SW 1271 (cell line): ENCODE results near the gene TBC1D17.

Experiments used
- DNase-seq, 2 experiments: peaks; one replicate each; lab custom pipeline; 2025; lab: John Stamatoyannopoulos, UW

The TBC1D17 gene

DNA sequence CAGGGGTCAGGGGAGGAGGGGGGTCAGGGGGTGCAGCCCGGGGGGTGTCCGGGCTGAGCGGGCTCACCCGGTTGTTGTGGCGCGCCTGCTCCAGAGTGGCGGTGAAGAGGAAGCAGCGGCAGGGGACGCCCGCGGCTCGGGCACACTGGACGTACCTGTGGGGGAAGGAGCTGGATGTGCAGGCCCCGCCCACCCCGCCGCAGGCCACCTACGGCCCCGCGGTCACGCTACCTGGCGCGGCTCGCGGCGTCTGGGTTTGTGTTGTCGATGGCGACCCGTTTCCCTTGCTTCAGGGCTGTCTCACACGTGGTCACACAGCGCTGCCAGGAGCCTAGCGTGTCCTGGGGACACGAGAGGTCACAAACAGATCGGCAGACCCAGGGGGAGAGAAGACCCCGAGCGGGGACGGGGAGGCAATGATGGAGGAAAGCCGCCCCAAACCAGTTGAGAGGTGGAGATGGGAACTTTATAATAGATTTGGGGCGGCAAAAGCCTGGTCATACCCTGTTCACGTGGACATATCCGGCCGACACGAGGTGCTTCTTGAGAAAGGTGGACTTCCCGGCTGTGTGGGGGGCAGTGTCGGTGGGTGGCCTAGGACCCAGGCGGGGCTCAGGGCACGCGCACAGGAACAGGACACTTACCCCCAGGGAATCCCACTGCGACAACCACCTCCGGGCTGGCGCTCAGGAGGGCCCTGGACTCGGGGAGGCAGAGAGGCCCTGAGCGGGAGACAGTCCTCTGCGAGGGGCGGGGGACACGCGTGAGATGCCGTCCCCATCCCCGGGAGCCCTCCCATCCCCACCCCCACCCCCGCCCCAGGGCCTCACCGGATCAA is 15.7 kb upstream of the TBC1D17 start:
- DNase-seq: no peak

GRCh38 chr19:49862391-49863253 is 14.9 kb upstream of the TBC1D17 start:
- DNase-seq: no peak

GRCh38 chr19:49863254-49863934 is 14.1 kb upstream of the TBC1D17 start:
- DNase-seq: no peak

GRCh38 chr19:49863935-49864320 is 13.6 kb upstream of the TBC1D17 start:
- DNase-seq: no peak

- no peak for DNase-seq
Observed at GRCh38 chr19:49864890-49865289, 12.6 kb upstream of the TBC1D17 start.

DNA sequence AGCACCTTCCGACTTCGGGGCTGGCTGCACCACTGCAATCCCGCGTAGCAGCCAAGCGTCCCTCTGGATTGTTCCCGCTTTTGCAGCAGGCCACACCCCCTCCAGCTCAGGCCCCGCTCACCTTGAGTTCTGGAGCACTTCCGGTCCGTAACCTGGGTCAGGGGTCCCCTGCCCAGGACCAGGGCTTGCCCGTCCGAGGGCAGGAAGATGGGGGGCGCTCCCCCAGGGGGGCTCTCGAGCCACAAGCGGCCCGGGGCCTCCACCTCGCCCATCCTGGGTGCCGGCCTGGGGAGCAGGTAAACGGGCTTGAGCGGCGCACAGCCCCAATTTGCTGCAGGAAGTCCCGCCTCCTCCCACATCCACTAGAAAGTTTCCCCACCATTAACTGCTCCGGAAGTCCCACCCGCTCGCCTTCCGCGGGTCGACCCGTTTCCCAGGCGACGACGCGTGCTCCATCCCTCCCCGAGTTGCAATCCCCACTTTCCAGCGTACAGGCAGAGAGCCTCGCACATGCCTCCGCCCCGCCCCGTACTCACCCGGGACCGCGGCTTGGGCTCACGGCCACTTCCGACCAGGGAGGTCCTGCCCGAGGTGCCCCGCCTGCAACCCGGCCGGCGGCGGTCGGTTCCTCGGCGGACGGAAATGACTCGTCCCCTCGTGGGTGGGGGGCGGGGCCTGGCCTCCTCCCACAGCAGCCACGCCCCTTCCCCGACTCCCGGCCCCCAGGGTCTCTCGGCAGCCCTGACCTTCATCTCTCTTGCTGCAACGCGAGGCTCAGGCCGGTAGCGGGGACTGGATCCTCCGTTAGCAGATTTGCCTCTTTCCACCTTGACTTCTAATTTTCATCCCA is 10.3 kb upstream of the TBC1D17 start, which contains the start of gene PNKP:
TSS of gene PNKP (minus strand) at position 644 of the 850 bp plus-strand sequence. CDS start at position 272, 372 bp downstream.
- peak; percentile 87 for DNase-seq

DNA sequence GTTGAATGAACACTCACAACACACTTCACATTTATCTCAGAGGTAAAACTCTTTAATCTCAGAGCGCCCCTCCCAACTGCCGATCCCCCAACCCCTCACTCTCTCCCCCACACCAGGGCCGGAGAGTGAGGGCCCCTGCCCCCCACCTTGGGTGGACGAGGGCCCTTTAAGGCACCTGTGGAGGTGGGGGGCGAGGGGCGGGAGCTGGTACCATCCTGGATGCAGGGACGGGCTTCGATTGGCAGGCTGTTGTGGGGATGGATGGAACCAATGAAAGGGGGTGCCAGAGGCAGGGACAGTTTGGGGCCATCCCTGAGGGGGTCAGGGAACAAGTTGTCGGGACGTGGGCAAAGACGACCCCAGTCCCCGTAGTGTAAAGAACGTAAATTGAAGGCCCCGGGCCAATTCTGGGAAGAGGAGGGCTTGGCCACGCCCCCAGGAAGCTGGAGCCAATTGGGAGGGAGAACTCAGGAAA is 8.5 kb upstream of the TBC1D17 start:
- DNase-seq: no peak

DNA sequence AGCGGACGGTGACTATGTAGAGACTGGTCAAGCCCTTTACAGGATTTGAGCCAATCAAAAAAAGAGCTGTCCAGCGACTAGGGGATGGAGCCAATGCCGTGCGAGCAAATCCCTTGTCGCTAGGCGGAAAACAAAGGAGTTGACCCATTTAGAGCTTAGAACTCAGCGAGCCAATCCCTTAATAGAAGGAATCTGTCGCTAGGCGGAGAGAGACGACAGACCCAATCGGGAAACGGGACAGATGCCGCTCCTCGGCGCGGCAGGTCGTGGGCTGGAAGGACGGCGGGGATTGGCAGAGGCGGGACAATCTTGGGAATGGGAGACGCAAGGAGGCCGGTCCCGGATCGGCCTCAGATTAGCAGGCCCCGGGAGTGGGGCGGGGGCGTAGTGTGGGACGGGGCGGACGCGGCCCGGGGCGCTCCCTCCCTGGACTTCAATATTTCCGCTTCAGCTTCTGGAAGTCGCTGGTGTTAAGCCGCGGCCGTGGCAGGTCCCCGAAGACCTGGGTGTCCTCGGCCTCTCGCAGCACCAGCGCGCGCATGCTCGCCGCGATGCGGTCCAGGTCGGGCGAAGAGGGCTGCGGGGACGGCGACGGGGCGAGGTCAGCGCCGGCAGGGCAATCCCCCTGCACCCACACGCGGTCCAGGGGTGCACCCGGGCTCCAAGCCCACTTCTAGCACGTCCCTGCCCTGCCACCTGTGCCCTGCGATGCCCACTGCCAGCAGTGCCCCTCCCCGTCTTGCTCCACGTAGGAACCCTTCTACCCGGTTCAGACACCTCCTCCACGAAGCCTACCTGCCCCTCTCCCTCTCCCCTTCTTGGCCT is 7.8 kb upstream of the TBC1D17 start:
- DNase-seq: peak; percentile 98

- DNase-seq: no peak
Observed at GRCh38 chr19:49870309-49870901, 7.1 kb upstream of the TBC1D17 start.

DNA sequence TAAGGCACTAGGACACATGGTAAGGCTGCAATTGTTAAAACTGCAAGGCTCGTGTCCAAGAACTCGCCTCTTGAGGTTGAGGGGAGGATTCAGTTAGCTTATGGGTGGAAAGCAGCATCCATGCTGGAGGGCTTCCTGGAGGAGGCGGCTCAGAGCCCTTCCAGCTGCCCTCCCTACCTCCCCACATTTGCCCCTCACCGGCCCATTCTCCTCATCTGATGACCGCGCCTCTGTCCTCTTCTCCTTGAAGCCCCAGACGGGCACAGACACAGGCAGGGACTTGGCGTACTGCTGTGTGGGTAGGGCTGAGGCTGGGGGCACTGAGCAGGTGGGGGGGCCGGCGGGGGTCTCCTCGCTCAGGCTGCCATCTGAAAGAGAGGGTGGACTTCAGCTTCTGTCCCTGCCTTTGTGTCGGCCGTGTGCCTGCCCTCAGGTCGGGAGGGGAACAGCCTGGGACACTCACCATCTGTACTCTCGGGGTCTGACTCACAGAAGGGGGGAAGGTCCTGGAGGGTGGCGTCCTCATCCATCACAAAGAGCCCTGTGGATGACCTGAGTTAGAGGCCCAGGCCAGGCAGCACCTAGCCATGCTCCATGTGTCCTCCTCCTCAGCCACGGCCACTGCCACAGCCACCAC is 6.0 kb upstream of the TBC1D17 start:
- DNase-seq: no peak

DNA sequence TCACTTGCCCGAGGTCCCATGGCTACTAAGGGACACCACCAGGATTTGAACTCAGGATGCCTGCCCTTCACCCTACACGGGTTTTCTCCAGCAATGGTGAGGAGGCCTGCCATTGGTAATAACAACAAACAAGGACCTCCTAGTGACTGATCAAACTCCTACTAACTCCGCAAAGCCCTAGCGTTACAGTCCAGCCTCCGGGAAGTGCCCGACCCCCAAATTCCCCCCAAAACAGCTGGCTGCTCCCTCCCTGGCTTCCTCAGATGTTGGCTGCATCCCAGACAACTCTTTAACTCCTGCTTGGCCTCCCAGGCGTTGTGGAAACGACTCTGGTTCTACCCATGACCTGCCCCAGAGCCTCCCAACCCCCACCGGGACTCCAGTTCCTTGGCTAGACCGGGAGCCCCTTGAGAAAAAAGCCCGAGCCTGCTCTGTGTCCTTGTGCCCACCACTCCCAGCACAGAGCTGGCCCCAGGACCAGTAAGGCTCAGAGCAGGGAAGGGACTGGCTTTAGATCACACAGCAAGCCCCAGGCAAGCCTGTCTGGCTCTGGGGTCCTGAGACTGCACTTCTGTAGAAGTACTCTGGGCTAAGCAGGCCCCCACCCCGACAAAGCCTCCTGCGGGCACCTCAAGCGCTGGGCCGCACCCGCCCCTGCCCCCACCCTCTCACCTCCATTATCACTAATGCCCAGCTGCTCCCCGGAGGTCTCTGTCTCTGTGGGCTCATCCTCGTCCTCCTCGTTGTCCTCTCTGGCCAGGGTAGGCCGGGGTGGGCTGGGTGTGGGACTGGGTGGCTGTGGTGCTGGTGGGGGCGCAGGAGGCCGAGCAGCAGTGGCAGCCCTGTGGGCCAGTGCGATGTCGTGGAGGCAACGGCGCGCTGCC is 5.0 kb upstream of the TBC1D17 start:
- DNase-seq: no peak

GRCh38 chr19:49873129-49873521 is 4.4 kb upstream of the TBC1D17 start:
- DNase-seq: no peak

DNA sequence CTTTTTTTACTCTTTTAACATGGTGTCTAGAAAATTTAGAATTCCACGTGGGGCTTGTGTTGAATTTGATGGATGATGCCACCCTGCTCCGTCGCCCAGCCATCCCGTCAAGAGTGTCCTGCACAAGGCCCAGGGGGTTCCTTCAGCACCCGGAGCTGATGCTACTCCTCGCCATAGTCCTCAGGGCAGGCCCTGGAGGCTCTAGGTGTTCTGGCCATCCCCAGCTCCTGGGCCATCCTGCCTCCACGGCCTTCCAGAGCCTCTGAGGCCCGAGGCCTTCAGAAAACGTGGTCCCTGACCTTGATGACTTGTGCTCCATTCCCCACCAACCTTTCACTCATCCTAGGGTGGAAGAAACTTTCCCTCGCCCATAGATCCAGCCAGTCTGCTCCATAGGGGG is 3.7 kb upstream of the TBC1D17 start:
- no peak for DNase-seq

GRCh38 chr19:49874503-49875157 is 2.9 kb upstream of the TBC1D17 start:
- no peak for DNase-seq

GRCh38 chr19:49875177-49875576 is 2.3 kb upstream of the TBC1D17 start:
- no peak for DNase-seq

- peak in 1 of 2 experiments; percentile 22 for DNase-seq
Observed at GRCh38 chr19:49875857-49876421, 1.6 kb upstream of the TBC1D17 start.

DNA sequence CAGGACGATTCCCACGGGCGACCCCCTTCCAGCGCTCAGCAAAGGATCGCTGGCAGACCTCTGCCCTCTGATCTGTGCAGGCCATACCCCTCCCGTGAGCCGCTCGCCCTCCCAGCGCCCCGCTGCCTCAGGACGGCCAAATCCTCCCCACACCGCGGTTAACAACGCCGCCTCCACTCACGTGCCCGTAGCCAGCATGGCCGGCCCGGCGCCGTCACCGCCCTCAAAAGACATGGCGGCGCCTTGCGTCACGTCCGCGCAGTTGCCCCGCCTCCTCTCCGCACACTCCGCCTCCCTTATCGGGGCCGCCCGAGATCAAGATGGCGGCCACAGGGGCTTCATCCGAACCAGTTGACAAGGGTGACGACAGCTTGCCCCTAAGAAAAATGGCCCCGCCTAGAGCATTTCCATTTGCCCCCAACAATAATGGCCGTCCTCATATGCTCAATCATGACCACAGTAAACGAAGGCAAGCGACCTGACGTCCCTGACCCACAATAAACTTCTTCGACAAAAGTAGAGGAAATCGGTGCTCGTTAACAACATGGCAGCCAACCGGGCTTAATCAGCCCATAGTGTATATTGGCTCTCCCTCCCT is 981 bp upstream of the TBC1D17 start:
- peak; percentile 73 to 89 for DNase-seq
